Measurements from ENCODE around the gene MBIP. TPM values are rescaled to one million over a fixed set of nuclear protein-coding genes. Genes with fewer than 3 reads are reported as not detected.

The MBIP gene
- total and polyA plus RNA-seq, 5 donors from 2014 or later = 19.2 to 42.2 (median 23.8) TPM

- no peaks in the 10 kb centered on the region for H3K4me1 Mint-ChIP-seq
- Histone ChIP-seq H3K9me3 (ENCODE audit: control insufficient read depth in 2 of 2, low read length in 2 of 2) (no peaks in the 10 kb centered on the region), H3K27ac (ENCODE audit: insufficient read depth, low read length, poor library complexity, severe bottlenecking) (no peak overlapping the region), H3K27me3 (ENCODE audit: control insufficient read depth, insufficient read depth, low read length) (peaks cover 1% of the 10 kb centered on the region), H3K4me3 (ENCODE audit: low read depth, low read length) (no peak overlapping the region), H3K36me3 (ENCODE audit: control insufficient read depth, insufficient read depth, low read length) (no peaks in the 10 kb centered on the region), H3K4me1 (ENCODE audit: control insufficient read depth, insufficient read depth, low read length, poor library complexity, severe bottlenecking) (no peaks in the 10 kb centered on the region)
- H3K36me3 Mint-ChIP-seq = no peaks in the 10 kb centered on the region
- H3K27me3 Mint-ChIP-seq = peaks cover 11% of the 10 kb centered on the region
- DNase-seq (no peak), ATAC-seq (ENCODE audit: low read depth in 2 of 2) (no peak)
- peaks cover 0 to 2% (median 0%) of the 10 kb centered on the region in 7 donors for H3K9me3 Mint-ChIP-seq
- no peak overlapping the region for H3K4me3 Mint-ChIP-seq
- no peak overlapping the region for H3K27ac Mint-ChIP-seq
Measured at GRCh38 chr14:36264107-36264506, 56.3 kb downstream of the MBIP start.

- Mint-ChIP-seq H3K9me3 (peaks cover 0 to 4% (median 0%) of the 10 kb centered on the region in 7 donors), H3K4me3 (no peak overlapping the region), H3K4me1 (no peaks in the 10 kb centered on the region), H3K36me3 (no peaks in the 10 kb centered on the region), H3K27me3 (peaks cover 22% of the 10 kb centered on the region), H3K27ac (no peak overlapping the region)
- no peak for ATAC-seq (ENCODE audit: low read depth in 2 of 2)
- no peak for DNase-seq
- H3K9me3 ChIP-seq (ENCODE audit: control insufficient read depth in 2 of 2, low read length in 2 of 2) = no peaks in the 10 kb centered on the region
- no peaks in the 10 kb centered on the region for H3K4me1 ChIP-seq (ENCODE audit: control insufficient read depth, insufficient read depth, low read length, poor library complexity, severe bottlenecking)
- no peaks in the 10 kb centered on the region for H3K36me3 ChIP-seq (ENCODE audit: control insufficient read depth, insufficient read depth, low read length)
- peaks cover 1% of the 10 kb centered on the region for H3K27me3 ChIP-seq (ENCODE audit: control insufficient read depth, insufficient read depth, low read length)
- no peak overlapping the region for H3K27ac ChIP-seq (ENCODE audit: insufficient read depth, low read length, poor library complexity, severe bottlenecking)
- no peak overlapping the region for H3K4me3 ChIP-seq (ENCODE audit: low read depth, low read length)
Measured at GRCh38 chr14:36260970-36261640, 59.3 kb downstream of the MBIP start.

- H3K27me3 Mint-ChIP-seq = peaks cover 22% of the 10 kb centered on the region
- H3K36me3 ChIP-seq (ENCODE audit: control insufficient read depth, insufficient read depth, low read length) = no peaks in the 10 kb centered on the region
Measured at GRCh38 chr14:36258241-36258640, 62.2 kb downstream of the MBIP start.

GRCh38 chr14:36256126-36256801 lies 64.2 kb downstream of the MBIP start:
- Mint-ChIP-seq H3K4me3 (no peak overlapping the region), H3K27ac (no peak overlapping the region), H3K4me1 (no peaks in the 10 kb centered on the region), H3K9me3 (peaks cover 0 to 2% (median 0%) of the 10 kb centered on the region in 7 donors), H3K27me3 (peaks cover 18% of the 10 kb centered on the region), H3K36me3 (no peaks in the 10 kb centered on the region)
- Histone ChIP-seq H3K27me3 (ENCODE audit: control insufficient read depth, insufficient read depth, low read length) (peaks cover 1% of the 10 kb centered on the region), H3K27ac (ENCODE audit: insufficient read depth, low read length, poor library complexity, severe bottlenecking) (no peak overlapping the region), H3K4me3 (ENCODE audit: low read depth, low read length) (no peak overlapping the region), H3K9me3 (ENCODE audit: control insufficient read depth in 2 of 2, low read length in 2 of 2) (no peaks in the 10 kb centered on the region), H3K36me3 (ENCODE audit: control insufficient read depth, insufficient read depth, low read length) (no peaks in the 10 kb centered on the region), H3K4me1 (ENCODE audit: control insufficient read depth, insufficient read depth, low read length, poor library complexity, severe bottlenecking) (no peaks in the 10 kb centered on the region)
- DNase-seq (no peak), ATAC-seq (ENCODE audit: low read depth in 2 of 2) (no peak)

More at GRCh38 chr14:36258241-36258640, 62.2 kb downstream of the MBIP start:
- no peaks in the 10 kb centered on the region for H3K4me1 ChIP-seq (ENCODE audit: control insufficient read depth, insufficient read depth, low read length, poor library complexity, severe bottlenecking)
- DNase-seq (no peak), ATAC-seq (ENCODE audit: low read depth in 2 of 2) (no peak)
- peaks cover 0 to 4% (median 0%) of the 10 kb centered on the region in 7 donors for H3K9me3 Mint-ChIP-seq
- no peak overlapping the region for H3K27ac ChIP-seq (ENCODE audit: insufficient read depth, low read length, poor library complexity, severe bottlenecking)
- H3K4me3 Mint-ChIP-seq = no peak overlapping the region
- H3K9me3 ChIP-seq (ENCODE audit: control insufficient read depth in 2 of 2, low read length in 2 of 2) = no peaks in the 10 kb centered on the region
- no peak overlapping the region for H3K27ac Mint-ChIP-seq
- H3K27me3 ChIP-seq (ENCODE audit: control insufficient read depth, insufficient read depth, low read length) = peaks cover 1% of the 10 kb centered on the region
- H3K4me3 ChIP-seq (ENCODE audit: low read depth, low read length) = no peak overlapping the region
- H3K4me1 Mint-ChIP-seq = no peaks in the 10 kb centered on the region
- H3K36me3 Mint-ChIP-seq = no peaks in the 10 kb centered on the region

GRCh38 chr14:36254020-36254624 lies 66.3 kb downstream of the MBIP start:
- no peak for DNase-seq
- Mint-ChIP-seq H3K4me1 (no peaks in the 10 kb centered on the region), H3K27me3 (peaks cover 10% of the 10 kb centered on the region), H3K9me3 (peaks cover 0 to 5% (median 2%) of the 10 kb centered on the region in 7 donors), H3K36me3 (no peaks in the 10 kb centered on the region), H3K27ac (no peak overlapping the region), H3K4me3 (no peak overlapping the region)
- Histone ChIP-seq H3K27ac (ENCODE audit: insufficient read depth, low read length, poor library complexity, severe bottlenecking) (no peak overlapping the region), H3K27me3 (ENCODE audit: control insufficient read depth, insufficient read depth, low read length) (no peaks in the 10 kb centered on the region), H3K4me3 (ENCODE audit: low read depth, low read length) (no peak overlapping the region), H3K9me3 (ENCODE audit: control insufficient read depth in 2 of 2, low read length in 2 of 2) (no peaks in the 10 kb centered on the region), H3K36me3 (ENCODE audit: control insufficient read depth, insufficient read depth, low read length) (no peaks in the 10 kb centered on the region), H3K4me1 (ENCODE audit: control insufficient read depth, insufficient read depth, low read length, poor library complexity, severe bottlenecking) (no peaks in the 10 kb centered on the region)
- no peak for ATAC-seq (ENCODE audit: low read depth in 2 of 2)

Other genes with a start within 250 kb of the MBIP start
- not detected for gene PTCSC3, start 143.9 kb downstream of the MBIP start, total RNA-seq
- gene PTCSC3, start 143.9 kb downstream of the MBIP start, polyA plus RNA-seq = not detected
- gene NKX2-1, start 199.6 kb upstream of the MBIP start, total RNA-seq = not detected
- not detected for gene NKX2-1, start 199.6 kb upstream of the MBIP start, polyA plus RNA-seq

Data from CD4-positive, CD25-positive, alpha-beta regulatory T cell (primary cell).